ENCODE results near the gene LHFPL6. TPM values are rescaled to one million over a fixed set of nuclear protein-coding genes. Genes with fewer than 3 reads are reported as not detected.

Gene LHFPL6
- total RNA-seq, 4 donors from 2014 or later: 1.8 to 14.2 (median 9.0) TPM

GRCh38 chr13:39516096-39516495 lies 86.9 kb downstream of the LHFPL6 start:
- no peak overlapping the region for H3K27ac ChIP-seq
- no peak overlapping the region for H3K4me3 ChIP-seq
- TF ChIP-seq CTCF (IDR thresholded peaks at IDR 0.05) (no peak), POLR2A (IDR thresholded peaks at IDR 0.05) (no peak)
- H3K36me3 ChIP-seq: no peaks in the 10 kb centered on the region
- H3K4me1 ChIP-seq: no peaks in the 10 kb centered on the region
- no peaks in the 10 kb centered on the region for H3K9me3 ChIP-seq
- DNase-seq: no peak
- H3K27me3 ChIP-seq: no peaks in the 10 kb centered on the region

- Histone ChIP-seq H3K27ac (no peak overlapping the region), H3K4me1 (no peaks in the 10 kb centered on the region), H3K36me3 (no peaks in the 10 kb centered on the region), H3K9me3 (no peaks in the 10 kb centered on the region), H3K27me3 (no peaks in the 10 kb centered on the region), H3K4me3 (no peak overlapping the region)
- TF ChIP-seq POLR2A (IDR thresholded peaks at IDR 0.05) (no peak), CTCF (IDR thresholded peaks at IDR 0.05) (no peak)
- no peak for DNase-seq
Measured at GRCh38 chr13:39515224-39515714, 87.7 kb downstream of the LHFPL6 start.

- no peaks in the 10 kb centered on the region for H3K9me3 ChIP-seq
- H3K27ac ChIP-seq: no peak overlapping the region
- DNase-seq: no peak
- TF ChIP-seq CTCF (IDR thresholded peaks at IDR 0.05) (no peak), POLR2A (IDR thresholded peaks at IDR 0.05) (no peak)
- no peaks in the 10 kb centered on the region for H3K36me3 ChIP-seq
- no peaks in the 10 kb centered on the region for H3K27me3 ChIP-seq
- H3K4me3 ChIP-seq: no peak overlapping the region
- no peaks in the 10 kb centered on the region for H3K4me1 ChIP-seq
Measured at GRCh38 chr13:39512687-39513086, 90.3 kb downstream of the LHFPL6 start.

- Histone ChIP-seq H3K4me1 (no peaks in the 10 kb centered on the region), H3K27me3 (no peaks in the 10 kb centered on the region), H3K36me3 (no peaks in the 10 kb centered on the region), H3K4me3 (no peak overlapping the region), H3K27ac (no peak overlapping the region), H3K9me3 (no peaks in the 10 kb centered on the region)
- no peak for TF ChIP-seq CTCF (IDR thresholded peaks at IDR 0.05)
- no peak for TF ChIP-seq POLR2A (IDR thresholded peaks at IDR 0.05)
- no peak for DNase-seq
Measured at GRCh38 chr13:39510316-39510695, 92.7 kb downstream of the LHFPL6 start.

GRCh38 chr13:39509616-39510315 lies 93.2 kb downstream of the LHFPL6 start:
- Histone ChIP-seq H3K27me3 (no peaks in the 10 kb centered on the region), H3K4me1 (no peaks in the 10 kb centered on the region), H3K27ac (no peak overlapping the region), H3K4me3 (no peak overlapping the region), H3K36me3 (no peaks in the 10 kb centered on the region), H3K9me3 (no peaks in the 10 kb centered on the region)
- DNase-seq: no peak
- no peak for TF ChIP-seq POLR2A (IDR thresholded peaks at IDR 0.05)
- no peak for TF ChIP-seq CTCF (IDR thresholded peaks at IDR 0.05)

Data from Peyer's patch (tissue), 4 donors.